ENCODE results near the gene IP6K2.

Gene IP6K2

DNA sequence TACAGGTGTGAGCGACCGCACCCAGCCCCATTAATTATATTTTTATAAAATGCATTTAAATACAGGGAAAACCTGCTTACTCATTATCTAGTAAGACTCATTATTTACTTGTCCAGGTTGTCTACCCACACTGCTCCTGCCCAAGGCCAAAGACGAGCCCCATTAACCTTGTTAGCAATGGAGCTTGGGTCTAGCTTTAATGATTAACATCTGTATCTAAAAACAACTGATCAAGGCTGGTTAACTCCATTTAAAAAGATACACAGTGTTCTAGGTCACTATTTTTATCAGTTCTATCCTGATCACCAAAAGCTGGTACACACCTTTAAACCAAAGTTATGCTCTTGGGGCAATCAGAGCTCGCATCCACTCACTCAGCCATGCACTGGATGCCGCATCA is 20.9 kb downstream of the IP6K2 start:
- in situ Hi-C loops (cut with HindIII; ENCODE audit: low pct_ligation_motif_present, low pct_unique_long_range_greater_than_20kb, low sequenced_read_pairs), result no loop called here
- DNase-seq, result peak; percentile 39

DNA sequence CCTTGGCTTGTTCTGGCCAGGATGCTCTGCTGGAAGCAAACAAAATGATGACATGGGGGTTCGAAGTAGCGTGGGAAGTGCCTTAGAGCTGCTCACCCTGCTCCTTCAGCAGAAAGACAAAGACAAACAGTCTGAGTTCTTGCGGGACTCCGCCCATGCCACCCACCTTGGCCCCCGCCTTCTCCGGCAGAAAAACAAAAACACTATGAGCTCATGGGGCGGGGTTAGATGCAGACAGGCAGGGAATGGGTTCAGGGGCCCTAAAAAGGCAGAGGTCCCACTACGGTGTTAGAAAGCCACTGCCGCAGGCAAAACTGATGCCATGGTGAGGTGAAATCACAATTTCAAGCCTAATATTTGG is 21.6 kb downstream of the IP6K2 start:
- no peak for DNase-seq
- in situ Hi-C loops (cut with HindIII; ENCODE audit: low pct_ligation_motif_present, low pct_unique_long_range_greater_than_20kb, low sequenced_read_pairs), result no loop called here

GRCh38 chr3:48694610-48695392 is 22.2 kb downstream of the IP6K2 start:
- in situ Hi-C loops (cut with HindIII; ENCODE audit: low pct_ligation_motif_present, low pct_unique_long_range_greater_than_20kb, low sequenced_read_pairs), result no loop called here
- peak; percentile 74 for DNase-seq

GRCh38 chr3:48693826-48694225 is 23.2 kb downstream of the IP6K2 start:
- in situ Hi-C loops (cut with HindIII; ENCODE audit: low pct_ligation_motif_present, low pct_unique_long_range_greater_than_20kb, low sequenced_read_pairs), result no loop called here
- no peak for DNase-seq

GRCh38 chr3:48692551-48692950 is 24.5 kb downstream of the IP6K2 start:
- in situ Hi-C loops (cut with HindIII; ENCODE audit: low pct_ligation_motif_present, low pct_unique_long_range_greater_than_20kb, low sequenced_read_pairs), result no loop called here
- DNase-seq, result no peak

GRCh38 chr3:48690846-48691458 is 26.1 kb downstream of the IP6K2 start:
- in situ Hi-C loops (cut with HindIII; ENCODE audit: low pct_ligation_motif_present, low pct_unique_long_range_greater_than_20kb, low sequenced_read_pairs), result no loop called here
- no peak for DNase-seq

GRCh38 chr3:48689384-48689783 is 27.6 kb downstream of the IP6K2 start:
- DNase-seq, result no peak
- in situ Hi-C loops (cut with HindIII; ENCODE audit: low pct_ligation_motif_present, low pct_unique_long_range_greater_than_20kb, low sequenced_read_pairs), result no loop called here

DNA sequence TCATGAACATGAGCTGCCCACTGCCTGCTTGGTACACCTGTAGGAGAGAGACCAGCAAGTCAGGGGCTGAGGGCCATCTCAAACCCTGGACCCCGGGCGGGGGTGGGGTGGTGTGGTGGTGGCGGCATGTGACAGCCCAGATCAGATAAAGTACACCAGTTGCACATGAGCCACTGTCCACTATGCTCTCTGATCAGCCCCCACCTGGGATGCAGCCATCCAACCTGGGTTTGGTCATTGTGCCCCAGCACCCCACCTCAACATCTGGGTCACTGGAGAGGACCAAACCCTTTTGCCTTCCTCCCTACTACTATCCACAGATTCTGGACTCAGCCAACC is 28.3 kb downstream of the IP6K2 start:
- in situ Hi-C loops (cut with HindIII; ENCODE audit: low pct_ligation_motif_present, low pct_unique_long_range_greater_than_20kb, low sequenced_read_pairs), result no loop called here
- no peak for DNase-seq

DNA sequence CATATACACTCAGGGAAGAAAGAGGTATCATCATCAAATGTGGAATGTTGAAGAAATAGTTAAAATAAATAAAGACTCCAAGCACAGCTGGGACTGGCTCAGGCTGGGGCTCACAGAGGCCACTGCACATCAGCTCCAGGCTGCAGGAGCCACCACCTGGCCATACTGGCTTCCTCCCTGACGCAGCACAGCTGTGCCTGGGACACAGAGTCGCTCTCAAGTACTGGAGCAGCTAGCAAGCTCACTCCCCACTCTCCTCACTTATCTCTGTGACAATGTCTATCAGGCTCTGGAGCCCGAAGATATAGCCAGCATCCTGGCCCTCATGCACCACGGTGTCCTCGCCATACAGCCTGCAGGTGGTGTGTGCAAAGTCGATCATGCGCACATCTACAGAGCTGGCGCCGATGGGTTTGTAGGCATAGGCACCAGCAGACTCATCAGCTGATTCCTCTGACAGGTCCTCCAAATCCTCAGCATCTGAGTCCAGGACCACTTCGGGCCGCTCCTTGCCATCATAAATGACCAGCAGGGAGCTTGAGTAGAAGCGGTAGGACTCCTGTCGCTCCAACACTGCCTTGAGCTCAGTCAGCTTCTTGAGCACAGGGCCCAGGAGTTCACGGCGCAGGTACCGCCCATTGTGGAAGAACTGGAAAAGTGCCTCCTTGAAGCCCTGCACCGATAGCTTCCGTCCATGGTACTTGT is 28.8 kb downstream of the IP6K2 start:
- in situ Hi-C loops (cut with HindIII; ENCODE audit: low pct_ligation_motif_present, low pct_unique_long_range_greater_than_20kb, low sequenced_read_pairs), result no loop called here
- no peak for DNase-seq

DNA sequence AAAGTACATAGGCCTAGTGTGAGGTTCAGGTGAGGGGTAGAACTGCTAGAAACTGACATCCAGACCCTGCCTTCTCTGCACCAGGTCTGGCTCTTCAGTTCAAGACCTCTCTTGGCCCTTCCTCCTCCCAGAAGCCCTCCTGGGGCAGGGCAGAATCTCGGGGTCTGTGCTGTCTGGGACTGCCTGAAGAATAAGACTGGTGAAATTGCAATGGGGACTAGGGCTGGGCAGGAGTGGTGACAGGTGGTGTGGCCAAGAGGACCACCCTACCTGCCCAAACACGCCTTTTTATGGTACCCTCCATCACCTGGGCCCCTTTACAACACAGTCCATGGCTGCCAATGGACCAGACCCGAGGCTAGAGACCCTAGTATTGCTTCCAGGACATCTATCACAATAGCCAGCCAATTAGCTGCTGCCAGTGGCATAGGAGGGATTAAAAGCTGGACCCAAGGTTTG is 29.8 kb downstream of the IP6K2 start:
- in situ Hi-C loops (cut with HindIII; ENCODE audit: low pct_ligation_motif_present, low pct_unique_long_range_greater_than_20kb, low sequenced_read_pairs), result no loop called here
- DNase-seq, result no peak

DNA sequence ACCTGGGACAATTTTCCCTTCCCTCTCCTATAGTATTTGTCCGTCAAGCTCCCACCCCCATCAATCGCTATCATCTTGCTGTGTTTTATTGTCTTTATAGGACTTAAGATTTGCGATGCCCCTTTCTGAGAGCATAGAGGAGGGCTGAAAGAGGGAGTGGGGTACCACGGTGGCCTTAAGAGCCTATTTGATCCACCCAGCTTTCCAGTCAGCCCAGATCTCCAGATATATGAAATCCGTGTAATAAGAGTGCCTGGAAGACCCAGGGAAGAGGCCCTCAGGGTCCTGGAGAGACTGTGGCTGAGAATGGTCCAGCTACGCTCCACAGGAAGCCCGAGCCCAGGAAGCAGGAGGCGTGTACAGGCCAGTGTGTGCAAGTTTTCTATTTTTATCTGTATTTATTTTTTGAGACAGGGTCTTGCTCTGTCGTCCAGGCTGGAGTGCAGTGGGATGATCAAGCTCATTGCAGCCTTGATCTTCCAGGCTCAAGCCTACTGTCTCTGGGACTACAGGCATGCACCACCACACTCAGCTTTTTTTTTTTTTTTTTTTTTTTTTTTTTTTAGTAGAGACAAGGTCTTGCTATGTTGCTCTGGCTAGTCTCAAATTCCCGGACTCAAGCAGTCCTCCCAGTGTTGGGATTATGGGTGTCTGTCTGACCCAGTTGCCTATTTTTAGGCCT is 30.3 kb downstream of the IP6K2 start:
- in situ Hi-C loops (cut with HindIII; ENCODE audit: low pct_ligation_motif_present, low pct_unique_long_range_greater_than_20kb, low sequenced_read_pairs), result no loop called here

GRCh38 chr3:48685603-48686511 is 31.2 kb downstream of the IP6K2 start, which contains the start of gene NCKIPSD:
Gene NCKIPSD, minus strand, starts transcription at chr3:48685915. Its CDS starts 108 bp downstream, at chr3:48685807.
- in situ Hi-C loops (cut with HindIII; ENCODE audit: low pct_ligation_motif_present, low pct_unique_long_range_greater_than_20kb, low sequenced_read_pairs), result no loop called here
- DNase-seq, result peak; percentile 81

More for the DNA sequence above, 30.3 kb downstream of the IP6K2 start:
- no peak for DNase-seq

- no peak for DNase-seq
- in situ Hi-C loops (cut with HindIII; ENCODE audit: low pct_ligation_motif_present, low pct_unique_long_range_greater_than_20kb, low sequenced_read_pairs), result no loop called here
Measured at GRCh38 chr3:48685293-48685602, 31.8 kb downstream of the IP6K2 start.

GRCh38 chr3:48684480-48685143 is 32.4 kb downstream of the IP6K2 start:
- in situ Hi-C loops (cut with HindIII; ENCODE audit: low pct_ligation_motif_present, low pct_unique_long_range_greater_than_20kb, low sequenced_read_pairs), result no loop called here
- DNase-seq, result no peak

DNA sequence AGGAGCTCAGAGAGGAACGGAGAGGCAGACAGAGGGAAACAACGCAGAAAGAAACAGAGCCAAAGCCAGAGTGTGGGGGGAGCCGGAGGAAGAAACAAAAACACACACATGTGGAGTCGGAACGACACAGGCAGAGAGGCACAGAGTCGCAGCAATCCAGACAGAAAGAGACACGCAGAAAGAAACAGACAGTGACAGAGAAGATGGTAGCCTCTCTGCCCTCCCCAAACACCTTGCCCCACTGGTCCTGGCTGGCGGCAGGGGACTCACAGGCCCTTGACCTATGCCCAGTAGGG is 33.0 kb downstream of the IP6K2 start:
- in situ Hi-C loops (cut with HindIII; ENCODE audit: low pct_ligation_motif_present, low pct_unique_long_range_greater_than_20kb, low sequenced_read_pairs), result no loop called here
- no peak for DNase-seq

GRCh38 chr3:48682786-48683185 is 34.2 kb downstream of the IP6K2 start:
- DNase-seq, result no peak
- in situ Hi-C loops (cut with HindIII; ENCODE audit: low pct_ligation_motif_present, low pct_unique_long_range_greater_than_20kb, low sequenced_read_pairs), result no loop called here

DNA sequence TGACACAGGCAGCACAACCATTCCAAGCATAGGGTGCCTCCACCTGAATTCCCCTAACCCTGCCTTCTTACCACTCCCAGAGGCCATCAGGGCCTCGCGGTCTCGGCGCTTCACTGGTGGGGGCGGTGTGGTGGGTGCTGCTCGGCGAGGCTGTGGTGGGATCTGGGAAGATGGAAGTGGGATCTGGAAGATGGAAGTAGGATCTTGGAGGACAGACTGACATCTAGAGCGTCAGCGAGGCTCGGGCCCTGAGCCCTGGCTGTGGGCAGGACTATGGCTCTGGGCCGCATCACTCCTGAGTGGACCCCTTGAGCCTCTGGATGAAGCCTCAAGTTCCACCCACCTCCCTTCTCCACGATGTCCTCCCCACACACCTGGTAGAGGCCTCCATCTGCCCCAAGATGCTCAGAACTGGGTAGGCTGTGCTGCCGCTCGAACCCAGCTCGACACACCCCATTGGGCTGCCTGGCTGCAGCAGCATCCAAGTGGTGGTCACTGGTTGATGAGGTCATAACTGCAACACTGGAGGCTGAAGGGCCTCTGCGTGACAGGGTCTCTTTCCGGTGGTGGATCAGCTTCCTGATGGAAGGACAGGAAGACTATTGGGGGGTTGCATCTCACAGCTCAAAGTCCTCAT is 34.9 kb downstream of the IP6K2 start:
- no peak for DNase-seq
- in situ Hi-C loops (cut with HindIII; ENCODE audit: low pct_ligation_motif_present, low pct_unique_long_range_greater_than_20kb, low sequenced_read_pairs), result no loop called here

- no peak for DNase-seq
- in situ Hi-C loops (cut with HindIII; ENCODE audit: low pct_ligation_motif_present, low pct_unique_long_range_greater_than_20kb, low sequenced_read_pairs), result no loop called here
Measured at GRCh38 chr3:48681541-48681880, 35.5 kb downstream of the IP6K2 start.

Measured in ACHN (cell line).